Sigmoid colon (tissue), 7 donors: Measurements from ENCODE around the gene CHPF2. TPM values are rescaled to one million over a fixed set of nuclear protein-coding genes. Genes with fewer than 3 reads are reported as not detected.

Experiments
- DNase-seq: peaks from one replicate; pipeline ENCODE4 v3.0.0-alpha.2; 2019
- H3K27ac ChIP-seq, 4 donors: fragments of 200-600 bp; sonication (generic); one replicate each; pipeline ENCODE4 v1.5.1; 2016 to 2019; ENCODE audit warnings: mild to moderate bottlenecking in 1 of 4
- H3K27me3 ChIP-seq, 3 donors: fragments of 200-600 bp; sonication (generic); one replicate each; pipeline ENCODE4 v1.5.1; 2019; ENCODE audit warnings: mild to moderate bottlenecking in 1 of 3
- H3K36me3 ChIP-seq, 4 donors: fragments of 200-600 bp; sonication (generic); one replicate each; pipeline ENCODE4 v1.5.1; 2016 to 2019
- H3K4me1 ChIP-seq, 4 donors: fragments of 200-600 bp; sonication (generic); one replicate each; pipeline ENCODE4 v1.5.1; 2017 to 2019
- H3K4me3 ChIP-seq, 4 donors: fragments of 200-600 bp; sonication (generic); one replicate each; pipeline ENCODE4 v1.5.1; 2017 to 2019; ENCODE audit warnings: mild to moderate bottlenecking in 2 of 4, moderate library complexity in 1 of 4
- H3K9me3 ChIP-seq, 4 donors: fragments of 200-600 bp in 3 of 4; sonication (generic) in 3 of 4; one replicate each; pipeline versions ENCODE4 v1.5.1 to v1.6.1; 2013 to 2019
- EP300 ChIP-seq, 4 donors: sonication (generic); formaldehyde crosslinking; IDR thresholded peaks; one replicate each; pipeline ENCODE4 v1.6.1; 2017; ENCODE audit warnings: antibody characterized with exemption in 4 of 4
- POLR2A ChIP-seq, 2 donors: fragments of 450-650 bp; IDR thresholded peaks; one replicate each; pipeline ENCODE4 v1.6.1; 2016; ENCODE audit warnings: antibody characterized with exemption in 2 of 2, mild to moderate bottlenecking in 2 of 2, moderate library complexity in 2 of 2
- POLR2AphosphoS5 ChIP-seq, 4 donors: sonication (generic); formaldehyde crosslinking; IDR thresholded peaks; one replicate each; pipeline ENCODE4 v1.6.1; 2017; ENCODE audit warnings: antibody characterized with exemption in 4 of 4
- WGBS, 2 donors: extraction: QIAGEN DNeasy Blood & Tissue Kit; methylation state at CpG; one replicate each; pipeline ENCODE4 v1.1.7; 2013; 5-methylcytosine and 5-hydroxymethylcytosine counted together
- intact Hi-C: fragments of 100-400 bp; cut with DNase I; formaldehyde crosslinking; loops from one replicate; pipeline ENCODE4 v1.15.1; 2023
- polyA plus RNA-seq, 3 donors: library from polyadenylated mRNA; stranded (reverse); fragments of 200-250 nt; gene quantifications; one replicate each; pipeline ENCODE4 v1.2.3, GENCODE V29; 2013
- total RNA-seq, 4 donors: library from RNA; depleted of rRNA; stranded (reverse); fragments of >200 nt; gene quantifications; one replicate each; pipeline ENCODE4 v1.1.0, GENCODE V29; 2016
- TF ChIP-seq, protein P1 (sequence below), 4 experiments: fragments of 450-650 bp in 3 of 4; fragments of 200-600 bp in 1 of 4; IDR thresholded peaks; one replicate each; pipeline ENCODE4 v1.5.1; 2016 to 2019; ENCODE audit warnings: antibody characterized with exemption in 4 of 4, mild to moderate bottlenecking in 3 of 4, moderate library complexity in 2 of 4
- donor health status: healthy with polysubstance abuse.
- donor health status: Bipolar disorder and iron deficiency.
- donor health status: healthy.

The CHPF2 gene
- total and polyA plus RNA-seq, 7 donors = 5.4 to 36.3 (median 16.4) TPM

GRCh38 chr7:151235091-151235787 is 3.0 kb downstream of the CHPF2 start:
- TF ChIP-seq, protein P1, sequence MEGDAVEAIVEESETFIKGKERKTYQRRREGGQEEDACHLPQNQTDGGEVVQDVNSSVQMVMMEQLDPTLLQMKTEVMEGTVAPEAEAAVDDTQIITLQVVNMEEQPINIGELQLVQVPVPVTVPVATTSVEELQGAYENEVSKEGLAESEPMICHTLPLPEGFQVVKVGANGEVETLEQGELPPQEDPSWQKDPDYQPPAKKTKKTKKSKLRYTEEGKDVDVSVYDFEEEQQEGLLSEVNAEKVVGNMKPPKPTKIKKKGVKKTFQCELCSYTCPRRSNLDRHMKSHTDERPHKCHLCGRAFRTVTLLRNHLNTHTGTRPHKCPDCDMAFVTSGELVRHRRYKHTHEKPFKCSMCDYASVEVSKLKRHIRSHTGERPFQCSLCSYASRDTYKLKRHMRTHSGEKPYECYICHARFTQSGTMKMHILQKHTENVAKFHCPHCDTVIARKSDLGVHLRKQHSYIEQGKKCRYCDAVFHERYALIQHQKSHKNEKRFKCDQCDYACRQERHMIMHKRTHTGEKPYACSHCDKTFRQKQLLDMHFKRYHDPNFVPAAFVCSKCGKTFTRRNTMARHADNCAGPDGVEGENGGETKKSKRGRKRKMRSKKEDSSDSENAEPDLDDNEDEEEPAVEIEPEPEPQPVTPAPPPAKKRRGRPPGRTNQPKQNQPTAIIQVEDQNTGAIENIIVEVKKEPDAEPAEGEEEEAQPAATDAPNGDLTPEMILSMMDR (IDR thresholded peaks at IDR 0.05) = no peak
- TF ChIP-seq POLR2AphosphoS5 (IDR thresholded peaks at IDR 0.05) (no peak), POLR2A (IDR thresholded peaks at IDR 0.05) (no peak)
- Histone ChIP-seq H3K9me3 (no peaks in the 10 kb centered on the region), H3K27me3 (no peaks in the 10 kb centered on the region), H3K36me3 (peaks cover 0 to 55% (median 32%) of the 10 kb centered on the region in 4 donors), H3K27ac (no peak overlapping the region), H3K4me3 (no peak overlapping the region), H3K4me1 (peaks cover 0 to 25% (median 21%) of the 10 kb centered on the region in 4 donors)
- DNase-seq = peak; percentile 67
- intact Hi-C loops = no loop called here
- 94 to 95% methylated on average over 28 of the region's 28 CpGs for WGBS, 2 donors

GRCh38 chr7:151236406-151236805 is 4.1 kb downstream of the CHPF2 start:
- peaks cover 0 to 25% (median 20%) of the 10 kb centered on the region in 4 donors for H3K4me1 ChIP-seq
- no peak for DNase-seq
- no peaks in the 10 kb centered on the region for H3K9me3 ChIP-seq
- 93 to 94% methylated on average over 13 of the region's 13 CpGs for WGBS, 2 donors
- peaks cover 0 to 66% (median 39%) of the 10 kb centered on the region in 4 donors for H3K36me3 ChIP-seq
- H3K27me3 ChIP-seq = no peaks in the 10 kb centered on the region
- H3K27ac ChIP-seq = no peak overlapping the region
- no peak overlapping the region for H3K4me3 ChIP-seq
- intact Hi-C loops = no loop called here
- TF ChIP-seq POLR2AphosphoS5 (IDR thresholded peaks at IDR 0.05) (no peak), EP300 (IDR thresholded peaks at IDR 0.05) (no peak), POLR2A (IDR thresholded peaks at IDR 0.05) (no peak)
- TF ChIP-seq, protein P1 (IDR thresholded peaks at IDR 0.05) = no peak

- no peaks in the 10 kb centered on the region for H3K27me3 ChIP-seq
- peaks cover 0 to 18% (median 14%) of the 10 kb centered on the region in 4 donors for H3K4me1 ChIP-seq
- WGBS, 2 donors = 93 to 94% methylated on average over 44 of the region's 44 CpGs
- peaks cover 0 to 77% (median 48%) of the 10 kb centered on the region in 4 donors for H3K36me3 ChIP-seq
- no peaks in the 10 kb centered on the region for H3K9me3 ChIP-seq
- peak; percentile 64 for DNase-seq
- no peak overlapping the region for H3K27ac ChIP-seq
- no peak overlapping the region for H3K4me3 ChIP-seq
- no peak for TF ChIP-seq POLR2AphosphoS5 (IDR thresholded peaks at IDR 0.05)
- TF ChIP-seq POLR2A (IDR thresholded peaks at IDR 0.05) = no peak
- TF ChIP-seq EP300 (IDR thresholded peaks at IDR 0.05) = no peak
- TF ChIP-seq, protein P1 (IDR thresholded peaks at IDR 0.05) = no peak
- intact Hi-C loops = no loop called here
Observed at GRCh38 chr7:151237244-151238189, 5.2 kb downstream of the CHPF2 start.

GRCh38 chr7:151238190-151238810 is 6.0 kb downstream of the CHPF2 start:
- no peak overlapping the region for H3K27ac ChIP-seq
- no peak overlapping the region for H3K4me3 ChIP-seq
- H3K36me3 ChIP-seq = peaks cover 0 to 78% (median 48%) of the 10 kb centered on the region in 4 donors
- peaks cover 0 to 14% (median 11%) of the 10 kb centered on the region in 4 donors for H3K4me1 ChIP-seq
- H3K27me3 ChIP-seq = no peaks in the 10 kb centered on the region
- DNase-seq = peak; percentile 60
- TF ChIP-seq POLR2AphosphoS5 (IDR thresholded peaks at IDR 0.05) (no peak), EP300 (IDR thresholded peaks at IDR 0.05) (no peak), POLR2A (IDR thresholded peaks at IDR 0.05) (no peak)
- TF ChIP-seq, protein P1 (IDR thresholded peaks at IDR 0.05) = no peak
- H3K9me3 ChIP-seq = no peaks in the 10 kb centered on the region
- 81 to 84% methylated on average over 17 of the region's 17 CpGs for WGBS, 2 donors
- intact Hi-C loops = no loop called here
